Measurements from ENCODE around the gene STRIP2.

STRIP2 gene

GRCh38 chr7:129498021-129498420, 63.8 kb downstream of the STRIP2 start:
- Histone ChIP-seq H3K36me3 (ENCODE audit: control insufficient read depth, low read length) (no peaks in the 10 kb centered on the region), H3K9me3 (ENCODE audit: control insufficient read depth, insufficient read depth, low read length) (no peaks in the 10 kb centered on the region), H3F3A (ENCODE audit: control insufficient read depth, insufficient read depth) (peaks cover 21% of the 10 kb centered on the region), H3K4me1 (ENCODE audit: control insufficient read depth, low read length) (peaks cover 62% of the 10 kb centered on the region), H3K27ac (ENCODE audit: low read depth, low read length) (no peak overlapping the region), H3K4me3 (ENCODE audit: low read length) (no peak overlapping the region), H3K9me2 (replicated peaks; ENCODE audit: control insufficient read depth, low read length) (no peaks in the 10 kb centered on the region), H3K4me2 (ENCODE audit: low read length) (no peak overlapping the region), H3K27me3 (ENCODE audit: control insufficient read depth, low read length) (0 out of 2 replicates have a peak, but pooled peaks cover 2% of the 10 kb centered on the region), H3K79me2 (ENCODE audit: control insufficient read depth, low read length) (no peaks in the 10 kb centered on the region), H4K20me1 (ENCODE audit: control insufficient read depth, insufficient read depth, low read depth, low read length) (no peaks in the 10 kb centered on the region)
- TF ChIP-seq EZH2phosphoT487 (IDR thresholded peaks at IDR 0.05; ENCODE audit: borderline replicate concordance, low read length): no peak
- TF ChIP-seq, protein P1, sequence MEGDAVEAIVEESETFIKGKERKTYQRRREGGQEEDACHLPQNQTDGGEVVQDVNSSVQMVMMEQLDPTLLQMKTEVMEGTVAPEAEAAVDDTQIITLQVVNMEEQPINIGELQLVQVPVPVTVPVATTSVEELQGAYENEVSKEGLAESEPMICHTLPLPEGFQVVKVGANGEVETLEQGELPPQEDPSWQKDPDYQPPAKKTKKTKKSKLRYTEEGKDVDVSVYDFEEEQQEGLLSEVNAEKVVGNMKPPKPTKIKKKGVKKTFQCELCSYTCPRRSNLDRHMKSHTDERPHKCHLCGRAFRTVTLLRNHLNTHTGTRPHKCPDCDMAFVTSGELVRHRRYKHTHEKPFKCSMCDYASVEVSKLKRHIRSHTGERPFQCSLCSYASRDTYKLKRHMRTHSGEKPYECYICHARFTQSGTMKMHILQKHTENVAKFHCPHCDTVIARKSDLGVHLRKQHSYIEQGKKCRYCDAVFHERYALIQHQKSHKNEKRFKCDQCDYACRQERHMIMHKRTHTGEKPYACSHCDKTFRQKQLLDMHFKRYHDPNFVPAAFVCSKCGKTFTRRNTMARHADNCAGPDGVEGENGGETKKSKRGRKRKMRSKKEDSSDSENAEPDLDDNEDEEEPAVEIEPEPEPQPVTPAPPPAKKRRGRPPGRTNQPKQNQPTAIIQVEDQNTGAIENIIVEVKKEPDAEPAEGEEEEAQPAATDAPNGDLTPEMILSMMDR (IDR thresholded peaks at IDR 0.05; ENCODE audit: low read depth, low read length, poor library complexity, severe bottlenecking): no peak

DNA sequence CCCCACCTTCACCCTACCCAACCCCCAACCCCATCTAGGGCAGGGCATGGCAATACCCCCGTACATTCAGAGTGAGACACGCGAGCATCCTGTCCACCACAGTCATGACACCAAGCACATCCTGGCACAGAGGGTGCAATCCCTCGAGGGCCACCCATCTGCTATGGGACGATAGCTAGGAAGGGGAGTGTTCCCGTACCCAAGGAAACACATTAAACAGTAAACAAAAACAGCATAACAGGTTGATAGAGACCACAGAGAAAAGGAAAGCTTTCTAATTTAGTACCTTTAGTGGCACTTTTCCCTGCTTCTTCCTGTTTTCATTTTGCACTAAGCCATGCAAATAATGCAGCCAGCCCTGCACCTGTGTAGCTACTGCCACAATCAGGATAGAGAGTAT, 65.8 kb downstream of the STRIP2 start:
- H3K4me1 ChIP-seq (ENCODE audit: control insufficient read depth, low read length): peaks cover 46% of the 10 kb centered on the region
- peak overlapping the region; percentile 18; the same call in 1 of the 2 replicates for H3K4me3 ChIP-seq (ENCODE audit: low read length)
- no peak overlapping the region for H3K27ac ChIP-seq (ENCODE audit: low read depth, low read length)
- H3K9me3 ChIP-seq (ENCODE audit: control insufficient read depth, insufficient read depth, low read length): no peaks in the 10 kb centered on the region
- peak overlapping the region; percentile 51 for H3K4me2 ChIP-seq (ENCODE audit: low read length)
- H3K27me3 ChIP-seq (ENCODE audit: control insufficient read depth, low read length): 0 out of 2 replicates have a peak, but pooled peaks cover 5% of the 10 kb centered on the region
- peaks cover 8% of the 10 kb centered on the region for H3F3A ChIP-seq (ENCODE audit: control insufficient read depth, insufficient read depth)
- no peaks in the 10 kb centered on the region for H4K20me1 ChIP-seq (ENCODE audit: control insufficient read depth, insufficient read depth, low read depth, low read length)
- no peaks in the 10 kb centered on the region for H3K79me2 ChIP-seq (ENCODE audit: control insufficient read depth, low read length)
- H3K36me3 ChIP-seq (ENCODE audit: control insufficient read depth, low read length): no peaks in the 10 kb centered on the region
- no peaks in the 10 kb centered on the region for H3K9me2 ChIP-seq (replicated peaks; ENCODE audit: control insufficient read depth, low read length)
- TF ChIP-seq, protein P1 (IDR thresholded peaks at IDR 0.05; ENCODE audit: low read depth, low read length, poor library complexity, severe bottlenecking): no peak
- no peak for TF ChIP-seq EZH2phosphoT487 (IDR thresholded peaks at IDR 0.05; ENCODE audit: borderline replicate concordance, low read length)

- H3K4me2 ChIP-seq (ENCODE audit: low read length): peak within 1 kb of the TSS; percentile 97
- H3F3A ChIP-seq (ENCODE audit: control insufficient read depth, insufficient read depth): peaks cover 2% of the 10 kb centered on the region; the same call in 1 of the 2 replicates
- H3K79me2 ChIP-seq (ENCODE audit: control insufficient read depth, low read length): no peaks in the 10 kb centered on the region
- H3K27ac ChIP-seq (ENCODE audit: low read depth, low read length): no peak within 1 kb of the TSS
- 0 out of 2 replicates have a peak, but pooled peaks cover 5% of the 10 kb centered on the region for H3K27me3 ChIP-seq (ENCODE audit: control insufficient read depth, low read length)
- H3K9me3 ChIP-seq (ENCODE audit: control insufficient read depth, insufficient read depth, low read length): no peaks in the 10 kb centered on the region
- TF ChIP-seq, protein P1 (IDR thresholded peaks at IDR 0.05; ENCODE audit: low read depth, low read length, poor library complexity, severe bottlenecking): peak; percentile 21
- TF ChIP-seq EZH2phosphoT487 (IDR thresholded peaks at IDR 0.05; ENCODE audit: borderline replicate concordance, low read length): no peak
- peak within 1 kb of the TSS; percentile 82 for H3K4me3 ChIP-seq (ENCODE audit: low read length)
- no peaks in the 10 kb centered on the region for H4K20me1 ChIP-seq (ENCODE audit: control insufficient read depth, insufficient read depth, low read depth, low read length)
- peaks cover 35% of the 10 kb centered on the region for H3K4me1 ChIP-seq (ENCODE audit: control insufficient read depth, low read length)
- H3K36me3 ChIP-seq (ENCODE audit: control insufficient read depth, low read length): no peaks in the 10 kb centered on the region
- H3K9me2 ChIP-seq (replicated peaks; ENCODE audit: control insufficient read depth, low read length): no peaks in the 10 kb centered on the region
Measured at GRCh38 chr7:129501760-129502707, 67.8 kb downstream of the STRIP2 start, which contains the start of gene SMKR1. TSS of gene SMKR1 (plus strand) at chr7:129502531. CDS start at chr7:129502825, 294 bp downstream.
